ENCODE data around the gene CERK. TPM values are rescaled to one million over a fixed set of nuclear protein-coding genes. Genes with fewer than 3 reads are reported as not detected.

Gene CERK
- total RNA-seq, 1 experiment from 2014 or later: 45.6 TPM

DNA sequence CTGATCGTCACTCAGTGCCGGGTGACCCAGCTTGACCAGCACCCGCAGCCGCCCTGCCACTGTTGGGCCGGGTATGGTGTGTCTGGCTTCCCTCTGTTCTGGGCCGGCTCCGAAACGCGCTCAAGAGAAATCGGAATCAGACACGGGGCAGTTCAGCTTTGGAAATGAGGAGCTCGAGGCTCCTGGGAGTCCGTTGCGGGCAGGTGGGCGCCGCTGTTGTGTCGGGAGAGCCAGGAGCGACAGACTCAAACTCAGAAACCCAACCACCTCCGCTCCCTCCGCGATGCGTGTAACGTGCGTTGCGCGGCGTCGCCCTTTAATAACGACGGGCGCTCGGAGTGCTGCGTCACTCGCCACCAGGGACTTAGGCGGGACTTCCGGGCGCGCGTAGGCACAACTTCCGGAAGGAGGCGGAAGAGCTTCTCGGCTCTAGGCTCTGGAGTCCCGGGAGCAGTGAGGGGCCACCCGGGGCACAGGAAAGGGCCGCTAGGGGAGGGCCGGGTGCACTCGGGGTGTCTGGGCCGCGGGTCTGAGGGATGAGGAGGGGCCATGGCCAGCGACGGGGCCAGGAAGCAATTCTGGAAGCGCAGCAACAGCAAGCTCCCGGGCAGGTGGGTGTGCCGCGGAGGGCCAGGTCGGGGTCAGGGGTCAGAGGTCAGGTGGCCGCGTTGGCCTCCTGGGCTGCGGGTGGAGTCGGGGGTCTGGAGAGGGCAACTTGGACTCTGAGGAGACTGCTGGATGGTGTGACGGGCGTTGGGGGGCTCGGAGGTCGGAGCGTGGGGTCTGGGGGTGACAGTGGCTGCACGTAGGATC, 24.4 kb upstream of the CERK start, which contains the start of gene TBC1D22A (continued):
- no peak for TF ChIP-seq ZNF396 (CRISPR knock-in tag; IDR thresholded peaks at IDR 0.05; ENCODE audit: borderline replicate concordance)
- TF ChIP-seq OVOL2 (CRISPR knock-in tag; IDR thresholded peaks at IDR 0.05; ENCODE audit: borderline replicate concordance): no peak
- TF ChIP-seq EMX1 (CRISPR knock-in tag; IDR thresholded peaks at IDR 0.05): no peak
- TF ChIP-seq NR1H2 (CRISPR knock-in tag; IDR thresholded peaks at IDR 0.05): no peak
- no peak for TF ChIP-seq KAT7 (CRISPR knock-in tag; IDR thresholded peaks at IDR 0.05; ENCODE audit: borderline replicate concordance)
- TF ChIP-seq, protein P1, sequence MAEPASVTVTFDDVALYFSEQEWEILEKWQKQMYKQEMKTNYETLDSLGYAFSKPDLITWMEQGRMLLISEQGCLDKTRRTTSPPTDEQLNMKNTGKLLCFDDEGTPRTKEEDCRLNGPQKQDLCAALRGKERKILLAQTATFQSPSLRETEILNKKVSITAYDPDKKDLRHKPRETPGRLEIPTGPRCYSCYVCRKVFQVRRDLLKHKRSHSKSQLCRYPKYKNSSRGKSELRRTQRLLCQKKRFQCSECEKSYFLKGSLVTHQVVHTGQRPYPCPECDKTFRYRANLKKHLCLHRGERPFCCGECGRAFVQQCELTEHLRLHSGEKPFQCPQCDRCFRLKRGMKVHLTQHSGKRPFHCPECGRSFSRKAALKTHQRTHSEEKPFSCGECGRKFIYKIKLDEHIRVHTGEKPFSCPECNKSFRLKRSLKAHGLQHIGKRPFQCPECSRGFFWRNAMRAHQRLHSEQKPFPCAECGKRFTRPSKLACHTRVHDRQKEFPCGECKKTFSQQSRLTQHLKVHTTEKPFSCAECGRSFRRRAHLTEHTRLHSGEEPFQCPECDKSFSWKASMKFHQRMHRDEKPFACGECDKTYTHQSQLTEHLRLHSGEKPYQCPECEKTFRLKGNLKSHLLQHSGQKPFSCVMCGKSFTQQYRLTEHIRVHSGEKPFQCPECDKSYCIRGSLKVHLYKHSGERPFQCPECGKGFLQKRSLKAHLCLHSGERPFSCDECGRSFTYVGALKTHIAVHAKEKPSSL (CRISPR knock-in tag; conservative IDR thresholded peaks at IDR 0.05): no peak
- peak; percentile 99 for TF ChIP-seq FOXK1 (CRISPR knock-in tag; IDR thresholded peaks at IDR 0.05)
- TF ChIP-seq HMGA2 (CRISPR knock-in tag; IDR thresholded peaks at IDR 0.05): no peak
- TF ChIP-seq, protein P2, sequence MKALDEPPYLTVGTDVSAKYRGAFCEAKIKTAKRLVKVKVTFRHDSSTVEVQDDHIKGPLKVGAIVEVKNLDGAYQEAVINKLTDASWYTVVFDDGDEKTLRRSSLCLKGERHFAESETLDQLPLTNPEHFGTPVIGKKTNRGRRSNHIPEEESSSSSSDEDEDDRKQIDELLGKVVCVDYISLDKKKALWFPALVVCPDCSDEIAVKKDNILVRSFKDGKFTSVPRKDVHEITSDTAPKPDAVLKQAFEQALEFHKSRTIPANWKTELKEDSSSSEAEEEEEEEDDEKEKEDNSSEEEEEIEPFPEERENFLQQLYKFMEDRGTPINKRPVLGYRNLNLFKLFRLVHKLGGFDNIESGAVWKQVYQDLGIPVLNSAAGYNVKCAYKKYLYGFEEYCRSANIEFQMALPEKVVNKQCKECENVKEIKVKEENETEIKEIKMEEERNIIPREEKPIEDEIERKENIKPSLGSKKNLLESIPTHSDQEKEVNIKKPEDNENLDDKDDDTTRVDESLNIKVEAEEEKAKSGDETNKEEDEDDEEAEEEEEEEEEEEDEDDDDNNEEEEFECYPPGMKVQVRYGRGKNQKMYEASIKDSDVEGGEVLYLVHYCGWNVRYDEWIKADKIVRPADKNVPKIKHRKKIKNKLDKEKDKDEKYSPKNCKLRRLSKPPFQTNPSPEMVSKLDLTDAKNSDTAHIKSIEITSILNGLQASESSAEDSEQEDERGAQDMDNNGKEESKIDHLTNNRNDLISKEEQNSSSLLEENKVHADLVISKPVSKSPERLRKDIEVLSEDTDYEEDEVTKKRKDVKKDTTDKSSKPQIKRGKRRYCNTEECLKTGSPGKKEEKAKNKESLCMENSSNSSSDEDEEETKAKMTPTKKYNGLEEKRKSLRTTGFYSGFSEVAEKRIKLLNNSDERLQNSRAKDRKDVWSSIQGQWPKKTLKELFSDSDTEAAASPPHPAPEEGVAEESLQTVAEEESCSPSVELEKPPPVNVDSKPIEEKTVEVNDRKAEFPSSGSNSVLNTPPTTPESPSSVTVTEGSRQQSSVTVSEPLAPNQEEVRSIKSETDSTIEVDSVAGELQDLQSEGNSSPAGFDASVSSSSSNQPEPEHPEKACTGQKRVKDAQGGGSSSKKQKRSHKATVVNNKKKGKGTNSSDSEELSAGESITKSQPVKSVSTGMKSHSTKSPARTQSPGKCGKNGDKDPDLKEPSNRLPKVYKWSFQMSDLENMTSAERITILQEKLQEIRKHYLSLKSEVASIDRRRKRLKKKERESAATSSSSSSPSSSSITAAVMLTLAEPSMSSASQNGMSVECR (CRISPR knock-in tag; IDR thresholded peaks at IDR 0.05; ENCODE audit: borderline replicate concordance): peak; percentile 73
- TF ChIP-seq, protein P3, sequence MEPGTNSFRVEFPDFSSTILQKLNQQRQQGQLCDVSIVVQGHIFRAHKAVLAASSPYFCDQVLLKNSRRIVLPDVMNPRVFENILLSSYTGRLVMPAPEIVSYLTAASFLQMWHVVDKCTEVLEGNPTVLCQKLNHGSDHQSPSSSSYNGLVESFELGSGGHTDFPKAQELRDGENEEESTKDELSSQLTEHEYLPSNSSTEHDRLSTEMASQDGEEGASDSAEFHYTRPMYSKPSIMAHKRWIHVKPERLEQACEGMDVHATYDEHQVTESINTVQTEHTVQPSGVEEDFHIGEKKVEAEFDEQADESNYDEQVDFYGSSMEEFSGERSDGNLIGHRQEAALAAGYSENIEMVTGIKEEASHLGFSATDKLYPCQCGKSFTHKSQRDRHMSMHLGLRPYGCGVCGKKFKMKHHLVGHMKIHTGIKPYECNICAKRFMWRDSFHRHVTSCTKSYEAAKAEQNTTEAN (CRISPR knock-in tag; IDR thresholded peaks at IDR 0.05): no peak
- TF ChIP-seq GTF2I (CRISPR knock-in tag; conservative IDR thresholded peaks at IDR 0.05): no peak
- no peak for TF ChIP-seq IRF2 (CRISPR knock-in tag; IDR thresholded peaks at IDR 0.05; ENCODE audit: borderline replicate concordance, low read depth)
- no peak for TF ChIP-seq MXD4 (CRISPR knock-in tag; IDR thresholded peaks at IDR 0.05; ENCODE audit: borderline replicate concordance)
- no peak for TF ChIP-seq ZNF423 (CRISPR knock-in tag; IDR thresholded peaks at IDR 0.05)
- no peak for TF ChIP-seq ZNF121 (CRISPR knock-in tag; IDR thresholded peaks at IDR 0.05)
- TF ChIP-seq GRHL2 (CRISPR knock-in tag; IDR thresholded peaks at IDR 0.05; ENCODE audit: insufficient replicate concordance, severe bottlenecking): no peak
- peak; percentile 78 for TF ChIP-seq GABPB1 (CRISPR knock-in tag; IDR thresholded peaks at IDR 0.05)
- TF ChIP-seq RELA (CRISPR knock-in tag; IDR thresholded peaks at IDR 0.05; ENCODE audit: borderline replicate concordance): no peak
- TF ChIP-seq ZNF416 (CRISPR knock-in tag; IDR thresholded peaks at IDR 0.05): no peak
- TF ChIP-seq, protein P4, sequence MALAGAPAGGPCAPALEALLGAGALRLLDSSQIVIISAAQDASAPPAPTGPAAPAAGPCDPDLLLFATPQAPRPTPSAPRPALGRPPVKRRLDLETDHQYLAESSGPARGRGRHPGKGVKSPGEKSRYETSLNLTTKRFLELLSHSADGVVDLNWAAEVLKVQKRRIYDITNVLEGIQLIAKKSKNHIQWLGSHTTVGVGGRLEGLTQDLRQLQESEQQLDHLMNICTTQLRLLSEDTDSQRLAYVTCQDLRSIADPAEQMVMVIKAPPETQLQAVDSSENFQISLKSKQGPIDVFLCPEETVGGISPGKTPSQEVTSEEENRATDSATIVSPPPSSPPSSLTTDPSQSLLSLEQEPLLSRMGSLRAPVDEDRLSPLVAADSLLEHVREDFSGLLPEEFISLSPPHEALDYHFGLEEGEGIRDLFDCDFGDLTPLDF (CRISPR knock-in tag; IDR thresholded peaks at IDR 0.05): no peak
- TF ChIP-seq, protein P5, sequence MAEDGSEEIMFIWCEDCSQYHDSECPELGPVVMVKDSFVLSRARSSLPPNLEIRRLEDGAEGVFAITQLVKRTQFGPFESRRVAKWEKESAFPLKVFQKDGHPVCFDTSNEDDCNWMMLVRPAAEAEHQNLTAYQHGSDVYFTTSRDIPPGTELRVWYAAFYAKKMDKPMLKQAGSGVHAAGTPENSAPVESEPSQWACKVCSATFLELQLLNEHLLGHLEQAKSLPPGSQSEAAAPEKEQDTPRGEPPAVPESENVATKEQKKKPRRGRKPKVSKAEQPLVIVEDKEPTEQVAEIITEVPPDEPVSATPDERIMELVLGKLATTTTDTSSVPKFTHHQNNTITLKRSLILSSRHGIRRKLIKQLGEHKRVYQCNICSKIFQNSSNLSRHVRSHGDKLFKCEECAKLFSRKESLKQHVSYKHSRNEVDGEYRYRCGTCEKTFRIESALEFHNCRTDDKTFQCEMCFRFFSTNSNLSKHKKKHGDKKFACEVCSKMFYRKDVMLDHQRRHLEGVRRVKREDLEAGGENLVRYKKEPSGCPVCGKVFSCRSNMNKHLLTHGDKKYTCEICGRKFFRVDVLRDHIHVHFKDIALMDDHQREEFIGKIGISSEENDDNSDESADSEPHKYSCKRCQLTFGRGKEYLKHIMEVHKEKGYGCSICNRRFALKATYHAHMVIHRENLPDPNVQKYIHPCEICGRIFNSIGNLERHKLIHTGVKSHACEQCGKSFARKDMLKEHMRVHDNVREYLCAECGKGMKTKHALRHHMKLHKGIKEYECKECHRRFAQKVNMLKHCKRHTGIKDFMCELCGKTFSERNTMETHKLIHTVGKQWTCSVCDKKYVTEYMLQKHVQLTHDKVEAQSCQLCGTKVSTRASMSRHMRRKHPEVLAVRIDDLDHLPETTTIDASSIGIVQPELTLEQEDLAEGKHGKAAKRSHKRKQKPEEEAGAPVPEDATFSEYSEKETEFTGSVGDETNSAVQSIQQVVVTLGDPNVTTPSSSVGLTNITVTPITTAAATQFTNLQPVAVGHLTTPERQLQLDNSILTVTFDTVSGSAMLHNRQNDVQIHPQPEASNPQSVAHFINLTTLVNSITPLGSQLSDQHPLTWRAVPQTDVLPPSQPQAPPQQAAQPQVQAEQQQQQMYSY (CRISPR knock-in tag; IDR thresholded peaks at IDR 0.05): no peak
- no peak for TF ChIP-seq NFATC4 (CRISPR knock-in tag; IDR thresholded peaks at IDR 0.05)
- TF ChIP-seq, protein P6, sequence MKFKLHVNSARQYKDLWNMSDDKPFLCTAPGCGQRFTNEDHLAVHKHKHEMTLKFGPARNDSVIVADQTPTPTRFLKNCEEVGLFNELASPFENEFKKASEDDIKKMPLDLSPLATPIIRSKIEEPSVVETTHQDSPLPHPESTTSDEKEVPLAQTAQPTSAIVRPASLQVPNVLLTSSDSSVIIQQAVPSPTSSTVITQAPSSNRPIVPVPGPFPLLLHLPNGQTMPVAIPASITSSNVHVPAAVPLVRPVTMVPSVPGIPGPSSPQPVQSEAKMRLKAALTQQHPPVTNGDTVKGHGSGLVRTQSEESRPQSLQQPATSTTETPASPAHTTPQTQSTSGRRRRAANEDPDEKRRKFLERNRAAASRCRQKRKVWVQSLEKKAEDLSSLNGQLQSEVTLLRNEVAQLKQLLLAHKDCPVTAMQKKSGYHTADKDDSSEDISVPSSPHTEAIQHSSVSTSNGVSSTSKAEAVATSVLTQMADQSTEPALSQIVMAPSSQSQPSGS (CRISPR knock-in tag; IDR thresholded peaks at IDR 0.05; ENCODE audit: borderline replicate concordance, low read depth): no peak
- no peak for TF ChIP-seq ZNF138 (CRISPR knock-in tag; conservative IDR thresholded peaks at IDR 0.05)

Measured in WTC11 (cell line).